ENCODE data around the gene MAD1L1.

DNA sequence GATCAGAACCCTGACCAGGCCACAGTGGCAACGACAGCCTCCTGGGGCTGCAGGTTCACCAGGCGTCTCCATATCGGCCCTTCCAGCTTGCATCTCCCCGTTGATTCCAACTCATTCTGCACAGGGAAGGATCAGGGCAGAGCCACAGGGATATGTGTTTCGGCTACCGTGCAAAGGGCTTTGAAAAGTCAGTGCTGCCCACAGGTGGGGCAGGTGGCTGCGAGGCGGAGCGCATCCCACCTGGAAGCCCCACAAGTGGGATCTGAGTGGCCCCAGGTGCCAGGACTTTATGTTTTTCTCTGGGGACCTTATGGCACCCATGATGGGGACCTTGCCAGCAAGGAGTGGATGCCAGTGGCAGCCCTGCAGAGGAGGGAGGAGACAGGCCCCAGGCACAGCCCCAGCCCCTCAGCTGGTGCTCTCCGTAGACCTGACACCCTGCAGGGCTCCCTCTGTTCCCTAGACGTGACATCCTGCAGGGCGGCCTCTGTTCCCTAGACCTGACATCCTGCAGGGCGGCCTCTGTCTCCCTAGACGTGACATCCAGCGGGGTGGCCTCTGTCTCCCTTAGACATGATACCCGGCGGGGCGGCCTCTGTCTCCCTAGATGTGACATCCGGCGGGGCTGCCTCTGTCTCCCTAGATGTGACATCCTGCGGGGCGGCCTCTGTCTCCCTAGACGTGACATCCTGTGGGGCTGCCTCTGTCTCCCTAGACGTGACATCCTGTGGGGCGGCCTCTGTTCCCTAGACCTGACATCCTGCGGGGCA is 373.3 kb downstream of the MAD1L1 start:
- TF ChIP-seq CTCF (IDR thresholded peaks at IDR 0.05; ENCODE audit: low read depth, low read length, poor library complexity, severe bottlenecking) (no peak), EZH2phosphoT487 (IDR thresholded peaks at IDR 0.05; ENCODE audit: borderline replicate concordance, low read length) (no peak)
